HG03139 (cell line): ENCODE measurements around the gene FAAP20.
A peak's percentile ranks its signal among the peaks of the same experiment; 100 is the strongest.

Experiments used
- ATAC-seq: cut with Tn5 transposase; IDR thresholded peaks from one replicate; pipeline ENCODE4 v1.9.1; 2021; ENCODE audit not compliant: unreplicated experiment

The FAAP20 gene, protein sequence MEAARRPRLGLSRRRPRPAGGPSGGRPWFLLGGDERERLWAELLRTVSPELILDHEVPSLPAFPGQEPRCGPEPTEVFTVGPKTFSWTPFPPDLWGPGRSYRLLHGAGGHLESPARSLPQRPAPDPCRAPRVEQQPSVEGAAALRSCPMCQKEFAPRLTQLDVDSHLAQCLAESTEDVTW

DNA sequence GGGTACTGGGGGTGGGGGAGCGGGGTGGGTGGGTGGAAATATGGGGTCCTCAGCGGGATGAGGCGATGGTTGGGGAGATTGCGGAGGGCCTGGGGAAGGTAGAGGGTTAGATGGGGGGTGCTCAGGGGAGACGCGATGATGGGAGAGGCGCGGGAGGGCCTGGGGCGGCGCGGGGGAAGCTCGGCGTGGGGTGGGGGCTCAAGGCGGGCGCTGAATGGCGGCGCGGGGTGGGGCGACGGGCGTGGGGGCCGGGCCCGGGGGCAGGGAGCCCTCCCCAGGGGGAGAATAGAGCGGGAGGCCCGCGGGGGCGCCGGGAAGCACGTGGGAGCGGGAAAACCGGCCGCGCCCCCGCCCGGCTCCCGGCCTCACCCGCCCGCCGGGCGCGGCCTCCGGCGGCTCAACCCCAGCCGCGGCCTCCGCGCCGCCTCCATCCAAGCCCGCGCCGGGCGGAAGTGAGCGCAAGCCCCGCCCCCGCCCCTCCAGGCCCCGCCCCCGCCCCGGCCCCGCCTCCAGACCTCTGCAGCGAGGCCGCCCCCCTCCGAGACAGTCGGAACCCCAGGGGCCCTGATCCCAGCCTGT lies at the start of gene FAAP20:
Gene FAAP20, minus strand, starts transcription at position 454 of the 579 bp plus-strand sequence. Its CDS starts 23 bp downstream, at position 431.
- ATAC-seq: peak; percentile 41

DNA sequence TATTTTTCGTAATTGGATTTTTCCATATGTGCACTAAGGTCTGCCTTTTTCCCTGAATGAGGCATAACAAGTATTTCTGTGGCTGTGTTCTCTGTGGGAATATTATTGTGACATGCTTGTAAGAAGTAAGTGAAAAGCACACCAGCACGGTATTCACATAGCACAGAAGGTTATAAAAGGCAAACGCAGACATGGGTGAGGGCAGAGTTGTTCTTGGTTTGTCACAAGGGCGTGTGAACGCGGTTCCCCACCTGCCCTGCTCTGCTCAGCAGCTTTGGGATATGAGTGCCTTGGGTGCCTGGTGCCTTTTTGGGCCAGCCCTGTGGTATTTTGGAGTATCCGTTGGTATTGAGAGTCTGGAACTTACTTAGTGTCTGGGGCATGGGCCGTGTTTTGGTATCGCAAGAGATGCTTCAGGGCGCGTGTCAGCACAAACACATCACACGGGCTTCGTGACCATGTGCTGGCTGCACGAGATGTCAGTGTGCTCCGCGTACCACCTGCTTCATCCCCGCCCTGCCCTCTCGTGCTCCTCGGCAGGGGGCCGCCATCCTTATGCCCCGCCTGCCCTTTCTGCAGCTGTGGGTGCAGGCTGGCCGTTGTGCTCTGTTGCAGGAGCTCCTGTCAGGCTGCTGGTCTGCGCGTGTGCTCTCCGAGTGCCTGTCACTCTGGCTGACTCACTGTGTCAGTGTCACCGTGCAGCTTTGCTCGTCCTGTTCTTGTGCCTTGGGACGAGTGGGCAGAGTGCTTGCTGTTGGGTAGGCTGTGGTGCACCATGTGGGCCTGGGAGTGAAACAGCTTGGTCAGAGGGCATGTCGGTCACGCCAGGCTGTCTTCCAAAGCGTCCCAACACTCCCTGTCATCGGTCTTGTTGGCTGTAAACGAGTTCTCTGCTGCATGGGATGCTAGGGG lies 48.5 kb upstream of the FAAP20 start:
- ATAC-seq: no peak

DNA sequence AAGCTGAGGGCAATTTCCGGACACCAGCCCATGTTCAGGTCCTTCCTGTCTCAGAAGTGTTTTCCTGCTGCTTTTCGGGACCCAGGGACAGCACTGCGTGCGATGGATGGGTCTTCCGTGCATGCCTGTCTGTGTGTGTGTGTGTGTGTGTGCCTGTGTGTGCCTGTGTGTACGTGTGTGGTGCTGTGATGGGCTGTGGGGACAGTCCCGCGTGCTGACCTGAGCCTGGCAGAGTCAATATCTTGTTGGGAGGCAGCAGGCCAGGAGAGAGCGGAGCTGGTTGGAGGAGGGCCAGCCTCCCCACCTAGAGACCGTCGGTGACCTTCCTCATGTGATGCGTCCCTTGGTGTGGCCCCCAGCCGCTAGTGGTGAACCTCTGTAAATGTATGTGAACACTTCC lies 47.2 kb upstream of the FAAP20 start:
- no peak for ATAC-seq

DNA sequence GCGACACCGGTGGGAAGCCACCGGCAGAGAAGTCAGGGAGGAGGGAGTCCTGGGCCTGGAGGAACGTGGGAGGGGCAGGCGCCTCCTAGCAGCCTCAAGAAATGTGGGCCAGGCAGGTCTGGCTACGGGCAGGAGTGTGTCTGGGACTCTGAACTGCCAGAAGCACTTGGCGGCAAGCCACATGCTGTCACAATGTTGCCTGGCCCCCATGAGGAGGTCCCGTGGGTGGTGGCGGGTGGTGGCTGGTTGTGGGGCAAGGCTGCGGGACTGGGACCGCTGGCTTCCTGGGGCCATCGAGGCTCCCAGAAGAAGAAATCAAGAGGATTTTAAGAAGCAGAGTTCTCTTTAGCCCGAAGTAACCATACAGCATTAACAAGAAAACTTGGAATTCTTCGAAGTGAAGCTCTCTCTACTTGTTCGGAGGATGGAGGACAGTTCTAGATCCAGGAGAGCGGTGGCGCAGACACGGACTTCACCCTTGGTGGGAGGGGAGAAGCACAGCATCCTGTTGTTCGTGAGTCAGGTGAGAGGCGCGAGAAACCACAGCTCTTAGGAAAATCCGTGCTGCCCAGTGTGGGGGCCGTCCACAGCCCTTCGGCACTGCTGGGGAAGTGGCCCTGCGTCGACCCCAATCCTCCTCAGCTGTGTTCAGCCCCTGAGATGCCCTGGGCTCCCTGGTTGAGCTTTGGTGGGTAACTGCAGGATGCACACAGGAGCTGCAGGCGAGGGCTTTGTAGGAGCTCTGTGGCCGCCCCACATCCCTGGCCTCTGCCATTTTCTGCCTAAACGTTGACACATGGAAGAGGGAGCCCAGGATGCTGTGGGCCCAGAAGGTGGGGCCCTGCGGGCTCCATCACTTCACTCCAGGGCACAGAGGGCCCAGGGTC lies 45.9 kb upstream of the FAAP20 start:
- no peak for ATAC-seq

DNA sequence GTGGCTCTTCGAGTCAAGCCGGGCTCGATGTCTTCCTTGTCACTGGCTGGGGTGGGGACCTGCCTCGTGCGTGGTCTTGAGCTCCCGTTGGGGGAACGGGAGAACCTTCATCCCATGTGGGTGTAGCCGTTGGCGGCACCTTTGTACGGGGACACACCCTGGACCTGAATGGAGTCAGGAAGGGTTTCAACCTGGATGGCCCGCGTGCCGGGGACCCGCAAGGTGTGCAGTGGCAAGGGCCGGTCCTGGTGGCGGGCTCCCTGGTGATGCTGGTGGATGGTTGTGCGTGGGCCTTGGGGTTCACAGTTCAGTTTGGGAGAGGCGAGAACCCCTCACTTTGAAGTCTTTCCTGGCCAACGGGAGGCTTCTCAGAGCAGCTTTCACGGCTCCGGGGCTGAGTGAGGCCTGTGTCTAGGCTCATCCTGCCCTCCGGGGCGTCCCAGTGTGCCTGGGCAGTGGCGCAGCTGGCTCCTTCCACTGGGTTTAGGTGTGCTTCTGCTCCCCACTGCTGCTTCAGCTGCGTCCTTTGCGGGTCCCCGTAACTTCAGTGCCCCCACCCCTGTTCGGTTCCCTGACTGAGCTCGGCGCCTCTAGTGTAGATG lies 44.9 kb upstream of the FAAP20 start:
- ATAC-seq: no peak

DNA sequence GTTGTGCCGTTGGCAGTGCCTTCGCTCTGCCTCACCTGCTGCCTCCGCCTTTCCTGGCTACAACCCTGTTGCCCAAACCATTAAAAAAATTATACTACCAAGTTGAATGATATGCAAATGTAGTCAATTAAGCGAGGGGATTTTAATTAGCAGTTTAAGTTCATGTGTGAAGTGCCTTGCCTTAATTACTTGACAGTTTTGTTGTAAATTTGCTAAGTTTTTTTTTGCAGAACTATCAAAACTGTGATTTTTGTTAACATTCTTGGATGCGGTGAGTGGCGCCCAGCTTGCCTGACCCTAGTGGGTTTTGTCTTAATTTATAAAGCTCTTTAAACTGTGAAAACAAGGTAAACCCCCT lies 44.4 kb upstream of the FAAP20 start:
- ATAC-seq: no peak

DNA sequence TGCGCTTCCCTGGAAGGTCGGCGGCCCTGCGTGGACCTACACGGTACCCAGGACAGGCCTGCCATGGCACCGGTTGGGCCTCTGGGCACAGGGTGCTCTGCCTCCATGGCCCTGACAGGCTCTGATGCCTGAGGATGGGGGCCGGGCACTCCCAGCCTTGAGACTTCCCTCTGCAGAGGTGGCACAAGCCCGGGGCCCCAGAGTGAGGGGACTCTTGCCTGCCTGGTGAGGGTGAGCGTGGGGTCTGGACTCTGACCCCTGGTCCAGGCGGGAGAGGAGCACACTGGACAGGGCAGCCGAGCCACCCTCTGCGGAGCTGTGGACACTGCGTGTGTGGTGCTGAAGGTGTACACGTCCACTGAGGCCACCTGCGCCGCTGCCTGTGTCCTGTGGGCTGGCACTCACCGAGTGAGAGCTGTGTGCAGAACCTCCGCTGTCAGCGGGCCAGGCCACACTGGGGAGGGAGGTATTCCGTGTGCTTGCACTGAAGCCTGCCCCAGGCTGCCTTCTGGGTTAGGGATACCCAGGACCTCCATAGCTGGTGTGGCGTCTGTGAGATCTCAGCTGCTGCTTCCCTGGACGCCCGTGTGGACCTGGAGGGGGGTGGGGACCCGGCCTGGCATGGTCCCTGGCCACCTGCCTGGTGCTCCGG lies 43.9 kb upstream of the FAAP20 start:
- ATAC-seq: no peak

DNA sequence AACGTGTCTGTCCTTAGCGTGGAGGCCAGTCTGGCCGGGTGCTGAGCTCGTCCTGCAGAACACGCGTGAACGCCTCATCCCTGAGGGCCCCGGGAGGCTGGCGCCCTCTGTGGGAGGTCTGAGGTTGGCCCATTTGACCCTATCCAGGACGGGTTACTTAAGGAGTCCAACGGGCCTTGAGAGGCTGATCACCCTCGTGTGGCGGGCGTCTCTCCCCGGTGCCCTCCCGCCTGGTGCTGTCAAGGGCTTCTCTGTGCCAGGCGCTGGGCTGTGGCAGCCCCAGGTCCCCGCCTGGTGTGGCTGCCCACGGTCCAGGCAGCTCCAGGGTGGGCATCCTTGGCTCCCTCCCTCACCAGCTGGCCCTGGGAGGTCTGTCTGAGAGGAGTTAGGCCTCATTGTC lies 43.2 kb upstream of the FAAP20 start:
- no peak for ATAC-seq

DNA sequence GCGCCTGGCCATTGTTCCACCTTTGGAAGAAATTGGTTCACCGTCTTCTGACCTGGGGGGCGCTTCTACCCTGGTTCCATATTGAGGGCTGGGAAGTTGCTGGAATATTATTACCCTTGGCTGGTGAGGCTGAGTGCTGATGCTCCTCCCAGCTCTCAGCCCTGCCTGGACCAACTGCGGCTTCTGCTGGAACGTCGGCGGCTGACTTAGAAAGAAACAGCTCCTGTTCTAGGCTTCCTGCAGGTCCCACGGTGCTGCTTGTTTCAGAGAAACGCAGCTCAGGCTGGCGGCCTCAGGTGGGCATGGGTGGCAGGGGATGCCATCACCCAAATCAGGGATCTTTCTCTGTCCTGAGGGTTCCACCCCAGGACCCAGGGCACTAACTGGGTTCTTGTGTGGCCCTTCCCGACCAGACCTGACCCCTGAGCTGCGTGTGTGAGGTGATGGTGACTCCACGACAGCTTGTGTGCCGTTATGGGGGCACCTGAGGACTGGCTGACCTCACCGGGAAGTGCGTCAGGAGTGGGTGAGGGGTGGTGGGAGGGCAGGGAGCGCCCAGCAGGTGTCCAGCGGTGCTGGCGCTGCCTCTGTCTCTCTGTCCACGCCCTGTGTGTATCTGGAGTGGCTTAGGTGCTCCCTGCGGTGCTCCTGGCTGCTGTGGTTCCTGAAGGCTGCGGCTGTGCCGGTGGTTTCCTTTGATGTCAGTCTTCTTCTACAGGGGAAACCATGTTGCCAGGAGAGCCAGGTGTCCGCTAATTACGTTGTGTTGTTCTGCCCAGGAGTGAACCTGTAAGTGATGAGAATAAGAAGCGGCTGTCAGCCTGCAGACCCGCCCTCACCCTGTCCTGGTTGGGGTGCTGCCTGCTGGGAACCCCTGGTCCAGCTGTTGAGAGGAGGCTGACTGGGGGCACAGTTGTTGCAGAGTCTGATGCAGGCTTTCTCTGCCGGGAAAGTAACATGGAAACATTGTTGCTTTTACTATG lies 42.4 kb upstream of the FAAP20 start:
- no peak for ATAC-seq

DNA sequence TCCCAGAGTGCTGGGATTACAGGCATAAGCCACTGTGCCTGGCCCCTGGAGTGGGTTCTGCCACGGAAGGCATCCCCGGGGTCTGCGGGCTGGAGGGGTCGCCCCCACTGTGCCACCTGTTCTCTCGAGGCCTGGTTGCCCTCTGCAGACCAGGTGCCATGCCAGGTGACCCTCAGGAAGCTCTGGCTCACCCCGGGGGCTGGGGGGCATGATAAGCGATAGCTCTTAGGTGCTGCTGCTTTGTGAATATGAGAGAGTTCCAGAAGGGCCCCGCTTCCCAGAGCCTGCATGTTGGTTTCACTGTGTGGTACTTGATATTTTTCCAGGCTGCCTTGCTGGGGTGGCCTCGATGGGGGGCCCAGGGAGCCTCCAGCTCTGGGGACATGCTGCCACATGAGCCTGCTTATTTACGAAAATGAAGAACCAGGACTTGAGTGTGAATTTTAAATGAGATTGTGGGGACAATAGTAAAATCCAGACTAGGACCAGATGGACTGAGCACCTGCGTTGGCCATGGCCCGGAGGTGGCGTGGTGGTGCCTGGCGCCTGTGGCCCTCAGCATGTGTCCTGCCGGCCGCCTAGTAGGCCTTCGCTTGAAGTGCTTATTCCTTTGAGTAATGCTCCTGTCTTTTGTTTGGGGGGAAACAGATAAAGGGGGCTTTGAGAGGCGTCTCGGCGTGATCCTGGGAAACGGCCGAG lies 40.9 kb upstream of the FAAP20 start:
- no peak for ATAC-seq

DNA sequence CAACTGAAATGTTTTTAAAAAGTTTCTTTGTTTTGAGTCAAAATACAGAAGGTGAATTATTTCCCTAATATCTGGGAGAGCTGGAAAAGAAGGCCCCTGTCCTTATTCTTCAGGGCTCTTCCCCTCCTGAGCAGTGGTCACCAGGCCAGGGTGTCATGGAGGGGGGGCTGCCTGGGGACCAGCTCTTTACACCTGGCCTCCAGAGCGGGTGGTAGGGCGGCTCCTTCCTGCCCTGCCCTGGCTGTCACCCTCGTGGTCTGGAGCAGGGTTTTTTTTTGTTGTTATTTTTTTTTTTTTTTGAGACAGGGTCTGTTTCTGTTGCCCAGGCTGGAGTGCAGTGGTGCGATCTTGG lies 40.2 kb upstream of the FAAP20 start:
- ATAC-seq: no peak

DNA sequence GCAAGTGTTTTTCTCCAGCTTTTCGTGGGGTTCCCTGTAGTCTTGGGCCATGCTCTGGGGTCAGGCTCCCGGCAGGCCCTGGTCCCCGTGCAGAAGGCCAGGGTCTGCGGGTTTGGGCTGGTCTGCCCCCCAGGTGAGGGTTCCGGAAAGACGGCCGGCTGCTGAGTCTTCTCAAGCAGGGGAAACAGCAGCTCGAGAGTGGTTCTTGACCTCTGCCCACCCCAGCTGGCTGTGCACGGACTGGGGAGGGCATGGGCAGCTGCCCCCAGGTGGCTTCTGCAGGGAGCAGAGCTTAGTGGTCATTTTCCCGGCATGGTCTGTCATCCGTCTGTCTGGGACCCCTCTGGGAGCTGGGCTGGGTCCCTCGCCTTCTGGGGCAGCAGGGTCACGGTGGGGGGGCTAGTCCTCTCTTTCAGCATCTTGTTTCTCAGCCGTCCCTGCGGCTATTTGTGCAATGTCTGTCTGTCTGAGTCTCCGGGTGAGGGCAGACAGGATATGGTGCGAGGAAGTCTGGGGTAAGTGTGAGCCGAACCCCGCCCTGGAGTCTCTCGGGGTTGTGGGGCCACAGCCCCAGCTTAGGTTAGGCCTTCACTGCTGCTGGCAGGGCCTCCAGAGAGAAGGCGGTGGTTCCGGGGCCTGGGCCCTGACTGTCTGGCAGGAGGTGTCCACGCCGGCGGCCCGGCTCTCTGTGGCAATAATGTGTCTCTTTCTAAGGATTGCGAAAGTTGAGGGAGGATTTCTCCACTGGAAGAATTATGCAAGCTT lies 39.6 kb upstream of the FAAP20 start:
- no peak for ATAC-seq

DNA sequence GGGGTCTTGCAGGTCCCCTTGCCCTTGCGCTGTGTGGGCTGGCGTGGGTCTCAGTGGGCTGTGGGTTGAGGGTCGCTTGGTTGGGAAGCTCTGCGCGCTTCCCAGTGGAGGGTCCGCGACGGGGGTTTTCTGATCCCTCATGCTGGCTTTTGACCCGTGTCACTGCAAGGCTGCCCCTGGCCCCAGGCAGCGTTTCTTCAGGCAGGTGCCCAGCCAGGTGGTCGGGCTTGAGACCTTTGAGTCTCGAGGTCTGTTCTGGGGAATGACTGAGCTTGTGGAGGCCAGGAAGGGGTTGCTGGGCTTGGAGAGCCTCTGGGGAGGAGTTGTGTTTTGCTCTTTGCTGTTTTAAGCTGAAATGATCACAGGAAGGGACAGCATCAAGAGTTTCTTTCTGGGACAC lies 38.9 kb upstream of the FAAP20 start:
- no peak for ATAC-seq

DNA sequence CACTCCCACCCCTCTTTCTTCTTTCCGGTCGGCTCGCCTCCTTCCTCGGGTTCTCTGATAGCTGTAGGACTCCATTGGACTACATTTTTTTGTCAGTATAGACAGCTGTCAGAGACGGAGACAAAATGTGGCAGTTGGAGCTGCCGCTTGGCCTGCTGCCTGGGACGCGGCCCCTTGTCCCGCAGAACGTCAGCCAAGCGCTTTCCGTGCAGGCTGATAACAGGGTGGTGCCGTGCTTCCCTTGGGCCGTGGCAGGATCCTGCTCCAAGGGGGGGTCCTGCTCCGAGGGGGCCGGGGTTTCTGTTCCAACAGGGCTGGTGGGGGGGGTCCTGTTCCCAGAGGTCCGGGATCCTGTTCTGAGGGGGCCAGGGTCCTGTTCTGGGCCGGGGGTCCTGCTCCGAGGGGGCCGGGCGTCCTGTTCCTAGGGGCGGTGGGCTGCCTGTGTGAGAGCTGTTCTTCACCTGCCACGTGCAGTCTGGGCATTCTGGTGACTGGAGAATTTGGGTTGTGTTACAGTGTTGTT lies 38.4 kb upstream of the FAAP20 start:
- no peak for ATAC-seq

DNA sequence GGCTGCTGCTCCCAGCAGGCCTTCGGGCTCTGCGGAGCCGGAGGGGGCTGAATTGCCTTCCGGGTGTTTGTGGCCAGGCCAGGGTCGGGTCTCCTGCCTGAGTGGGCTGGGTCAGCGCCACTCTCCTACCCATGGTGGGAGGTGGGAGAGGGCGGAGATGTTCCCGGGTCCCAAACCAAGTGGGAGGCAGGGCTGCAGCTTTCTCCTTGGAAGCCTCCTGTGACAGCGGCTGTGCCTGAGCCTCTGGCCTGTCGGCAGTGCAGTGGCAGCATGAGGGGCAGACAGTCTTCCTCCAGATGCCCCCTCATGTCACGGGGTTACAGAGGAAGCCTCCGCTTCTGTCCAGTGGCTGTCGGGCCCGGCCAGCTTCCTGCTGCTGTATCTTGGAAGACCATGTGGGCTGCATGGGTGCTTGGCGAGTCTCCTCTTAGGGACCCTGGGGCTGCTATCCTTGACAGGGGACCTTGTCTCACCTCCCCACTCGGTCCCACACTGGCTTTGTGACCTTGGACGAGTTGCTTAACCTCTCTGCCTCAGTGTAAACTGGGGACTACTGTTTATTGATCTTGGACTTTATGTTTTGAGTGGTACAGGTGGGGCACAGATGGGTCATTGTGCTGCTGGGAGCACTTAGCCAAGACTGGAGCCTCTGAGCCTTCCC lies 37.8 kb upstream of the FAAP20 start:
- no peak for ATAC-seq

DNA sequence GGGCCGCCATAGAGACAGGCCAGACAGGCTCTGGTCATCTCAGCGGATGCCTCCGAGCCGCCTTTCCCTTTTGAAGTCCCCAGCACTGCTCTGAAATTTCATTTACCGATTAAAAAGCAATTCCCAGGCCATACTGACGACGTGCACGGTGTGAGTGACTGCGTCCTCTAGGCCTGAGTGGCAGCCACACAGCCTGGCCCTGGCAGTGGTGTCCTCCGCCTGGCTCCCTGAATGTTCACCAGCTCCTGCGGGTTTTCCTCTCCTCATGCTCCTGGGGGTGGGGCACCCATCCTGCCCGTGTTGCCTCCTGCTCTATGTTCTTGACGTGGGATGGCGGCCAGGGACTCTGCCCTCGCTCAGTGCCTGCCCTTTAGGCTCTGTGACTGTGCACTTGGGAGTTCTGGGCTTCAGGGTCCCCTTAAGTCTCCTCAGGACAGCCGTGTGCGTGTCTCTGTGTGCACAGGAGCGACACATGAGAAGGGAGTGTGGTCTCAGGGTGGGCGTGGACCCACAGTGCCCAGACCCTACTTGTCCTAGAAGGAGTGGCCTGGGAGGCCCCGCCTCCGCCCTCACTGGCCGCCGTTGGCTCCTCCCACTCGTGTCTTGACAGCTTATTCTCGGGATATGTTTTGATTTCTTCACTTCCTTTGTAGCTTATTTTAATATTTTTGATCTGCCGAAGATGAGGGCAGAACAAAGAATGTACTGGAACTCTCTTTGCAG lies 37.1 kb upstream of the FAAP20 start:
- ATAC-seq: no peak
